ENCODE measurements around the gene GAREM1.

GAREM1 gene

GRCh38 chr18:32439241-32439640 lies 31.4 kb downstream of the GAREM1 start:
- H3K9me3 ChIP-seq (ENCODE audit: control insufficient read depth in 1 of 2, low read length in 2 of 2): no peaks in the 10 kb centered on the region
- H3K27me3 ChIP-seq (ENCODE audit: low read depth, low read length): no peaks in the 10 kb centered on the region
- H3K4me3 ChIP-seq (ENCODE audit: low read depth in 1 of 2, low read length in 2 of 2): no peak overlapping the region
- no peak overlapping the region for H3K27ac ChIP-seq (ENCODE audit: low read length)
- peaks cover 0 to 22% of the 10 kb centered on the region in 2 donors for H3K4me1 ChIP-seq (ENCODE audit: control insufficient read depth in 1 of 2, insufficient read depth in 2 of 2, low read length in 2 of 2)
- H3K36me3 ChIP-seq (ENCODE audit: control insufficient read depth in 1 of 2, insufficient read depth in 2 of 2, low read length in 2 of 2): no peaks in the 10 kb centered on the region

- Histone ChIP-seq H3K4me3 (ENCODE audit: low read depth in 1 of 2, low read length in 2 of 2) (no peak overlapping the region), H3K4me1 (ENCODE audit: control insufficient read depth in 1 of 2, insufficient read depth in 2 of 2, low read length in 2 of 2) (peaks cover 0 to 13% of the 10 kb centered on the region in 2 donors), H3K9me3 (ENCODE audit: control insufficient read depth in 1 of 2, low read length in 2 of 2) (no peaks in the 10 kb centered on the region), H3K27ac (ENCODE audit: low read length) (no peak overlapping the region), H3K36me3 (ENCODE audit: control insufficient read depth in 1 of 2, insufficient read depth in 2 of 2, low read length in 2 of 2) (no peaks in the 10 kb centered on the region), H3K27me3 (ENCODE audit: low read depth, low read length) (no peaks in the 10 kb centered on the region)
Observed at GRCh38 chr18:32438173-32438572, 32.5 kb downstream of the GAREM1 start.

GRCh38 chr18:32437100-32437834 lies 33.4 kb downstream of the GAREM1 start:
- no peaks in the 10 kb centered on the region for H3K9me3 ChIP-seq (ENCODE audit: control insufficient read depth in 1 of 2, low read length in 2 of 2)
- H3K4me3 ChIP-seq (ENCODE audit: low read depth in 1 of 2, low read length in 2 of 2): no peak overlapping the region
- peaks cover 0 to 13% of the 10 kb centered on the region in 2 donors for H3K4me1 ChIP-seq (ENCODE audit: control insufficient read depth in 1 of 2, insufficient read depth in 2 of 2, low read length in 2 of 2)
- no peak overlapping the region for H3K27ac ChIP-seq (ENCODE audit: low read length)
- H3K27me3 ChIP-seq (ENCODE audit: low read depth, low read length): no peaks in the 10 kb centered on the region
- H3K36me3 ChIP-seq (ENCODE audit: control insufficient read depth in 1 of 2, insufficient read depth in 2 of 2, low read length in 2 of 2): no peaks in the 10 kb centered on the region

- H3K36me3 ChIP-seq (ENCODE audit: control insufficient read depth in 1 of 2, insufficient read depth in 2 of 2, low read length in 2 of 2): no peaks in the 10 kb centered on the region
- no peaks in the 10 kb centered on the region for H3K27me3 ChIP-seq (ENCODE audit: low read depth, low read length)
- no peak overlapping the region for H3K4me3 ChIP-seq (ENCODE audit: low read depth in 1 of 2, low read length in 2 of 2)
- H3K4me1 ChIP-seq (ENCODE audit: control insufficient read depth in 1 of 2, insufficient read depth in 2 of 2, low read length in 2 of 2): peaks cover 0 to 9% of the 10 kb centered on the region in 2 donors
- H3K27ac ChIP-seq (ENCODE audit: low read length): no peak overlapping the region
- H3K9me3 ChIP-seq (ENCODE audit: control insufficient read depth in 1 of 2, low read length in 2 of 2): peaks cover 0 to 6% of the 10 kb centered on the region in 2 donors
Observed at GRCh38 chr18:32435631-32436500, 34.8 kb downstream of the GAREM1 start.

GRCh38 chr18:32431753-32432152 lies 38.9 kb downstream of the GAREM1 start:
- Histone ChIP-seq H3K36me3 (ENCODE audit: control insufficient read depth in 1 of 2, insufficient read depth in 2 of 2, low read length in 2 of 2) (no peaks in the 10 kb centered on the region), H3K9me3 (ENCODE audit: control insufficient read depth in 1 of 2, low read length in 2 of 2) (peaks cover 0 to 6% of the 10 kb centered on the region in 2 donors), H3K4me3 (ENCODE audit: low read depth in 1 of 2, low read length in 2 of 2) (no peak overlapping the region), H3K27me3 (ENCODE audit: low read depth, low read length) (no peaks in the 10 kb centered on the region), H3K27ac (ENCODE audit: low read length) (no peak overlapping the region), H3K4me1 (ENCODE audit: control insufficient read depth in 1 of 2, insufficient read depth in 2 of 2, low read length in 2 of 2) (peaks cover 0 to under 1% of the 10 kb centered on the region in 2 donors)

GRCh38 chr18:32429402-32429801 lies 41.3 kb downstream of the GAREM1 start:
- no peak overlapping the region for H3K27ac ChIP-seq (ENCODE audit: low read length)

GRCh38 chr18:32427084-32427900 lies 43.4 kb downstream of the GAREM1 start:
- Histone ChIP-seq H3K9me3 (ENCODE audit: control insufficient read depth in 1 of 2, low read length in 2 of 2) (peaks cover 0 to 6% of the 10 kb centered on the region in 2 donors), H3K4me1 (ENCODE audit: control insufficient read depth in 1 of 2, insufficient read depth in 2 of 2, low read length in 2 of 2) (peaks cover 0 to 23% of the 10 kb centered on the region in 2 donors), H3K4me3 (ENCODE audit: low read depth in 1 of 2, low read length in 2 of 2) (no peak overlapping the region), H3K27ac (ENCODE audit: low read length) (no peak overlapping the region), H3K27me3 (ENCODE audit: low read depth, low read length) (no peaks in the 10 kb centered on the region), H3K36me3 (ENCODE audit: control insufficient read depth in 1 of 2, insufficient read depth in 2 of 2, low read length in 2 of 2) (no peaks in the 10 kb centered on the region)

More at GRCh38 chr18:32429402-32429801, 41.3 kb downstream of the GAREM1 start:
- Histone ChIP-seq H3K9me3 (ENCODE audit: control insufficient read depth in 1 of 2, low read length in 2 of 2) (peaks cover 0 to 6% of the 10 kb centered on the region in 2 donors), H3K36me3 (ENCODE audit: control insufficient read depth in 1 of 2, insufficient read depth in 2 of 2, low read length in 2 of 2) (no peaks in the 10 kb centered on the region), H3K4me1 (ENCODE audit: control insufficient read depth in 1 of 2, insufficient read depth in 2 of 2, low read length in 2 of 2) (peaks cover 0 to 12% of the 10 kb centered on the region in 2 donors), H3K4me3 (ENCODE audit: low read depth in 1 of 2, low read length in 2 of 2) (no peak overlapping the region), H3K27me3 (ENCODE audit: low read depth, low read length) (no peaks in the 10 kb centered on the region)

- Histone ChIP-seq H3K4me1 (ENCODE audit: control insufficient read depth in 1 of 2, insufficient read depth in 2 of 2, low read length in 2 of 2) (peaks cover 0 to 23% of the 10 kb centered on the region in 2 donors), H3K9me3 (ENCODE audit: control insufficient read depth in 1 of 2, low read length in 2 of 2) (no peaks in the 10 kb centered on the region), H3K4me3 (ENCODE audit: low read depth in 1 of 2, low read length in 2 of 2) (no peak overlapping the region), H3K27ac (ENCODE audit: low read length) (no peak overlapping the region), H3K27me3 (ENCODE audit: low read depth, low read length) (no peaks in the 10 kb centered on the region), H3K36me3 (ENCODE audit: control insufficient read depth in 1 of 2, insufficient read depth in 2 of 2, low read length in 2 of 2) (no peaks in the 10 kb centered on the region)
Observed at GRCh38 chr18:32425466-32425865, 45.2 kb downstream of the GAREM1 start.

- H3K27ac ChIP-seq (ENCODE audit: low read length): no peak overlapping the region
- no peaks in the 10 kb centered on the region for H3K9me3 ChIP-seq (ENCODE audit: control insufficient read depth in 1 of 2, low read length in 2 of 2)
- H3K27me3 ChIP-seq (ENCODE audit: low read depth, low read length): no peaks in the 10 kb centered on the region
- no peak overlapping the region for H3K4me3 ChIP-seq (ENCODE audit: low read depth in 1 of 2, low read length in 2 of 2)
- H3K4me1 ChIP-seq (ENCODE audit: control insufficient read depth in 1 of 2, insufficient read depth in 2 of 2, low read length in 2 of 2): peaks cover 0 to 23% of the 10 kb centered on the region in 2 donors
- H3K36me3 ChIP-seq (ENCODE audit: control insufficient read depth in 1 of 2, insufficient read depth in 2 of 2, low read length in 2 of 2): no peaks in the 10 kb centered on the region
Observed at GRCh38 chr18:32424696-32425095, 46.0 kb downstream of the GAREM1 start.

GRCh38 chr18:32422978-32423740 lies 47.5 kb downstream of the GAREM1 start:
- no peak overlapping the region for H3K4me3 ChIP-seq (ENCODE audit: low read depth in 1 of 2, low read length in 2 of 2)
- H3K27ac ChIP-seq (ENCODE audit: low read length): no peak overlapping the region
- no peaks in the 10 kb centered on the region for H3K9me3 ChIP-seq (ENCODE audit: control insufficient read depth in 1 of 2, low read length in 2 of 2)
- H3K36me3 ChIP-seq (ENCODE audit: control insufficient read depth in 1 of 2, insufficient read depth in 2 of 2, low read length in 2 of 2): no peaks in the 10 kb centered on the region
- H3K4me1 ChIP-seq (ENCODE audit: control insufficient read depth in 1 of 2, insufficient read depth in 2 of 2, low read length in 2 of 2): peaks cover 0 to 23% of the 10 kb centered on the region in 2 donors
- H3K27me3 ChIP-seq (ENCODE audit: low read depth, low read length): no peaks in the 10 kb centered on the region

Data from muscle layer of duodenum (tissue), 2 donors.